Activated CD4-positive, alpha-beta T cell treated with anti-CD3 and anti-CD28 coated beads for 48 hours (primary cell): ENCODE measurements around the gene RTN3.

ENCODE experiments used
- DNase-seq: peaks from one replicate; pipeline ENCODE4 v3.0.0-alpha.2; 2020

The RTN3 gene

DNA sequence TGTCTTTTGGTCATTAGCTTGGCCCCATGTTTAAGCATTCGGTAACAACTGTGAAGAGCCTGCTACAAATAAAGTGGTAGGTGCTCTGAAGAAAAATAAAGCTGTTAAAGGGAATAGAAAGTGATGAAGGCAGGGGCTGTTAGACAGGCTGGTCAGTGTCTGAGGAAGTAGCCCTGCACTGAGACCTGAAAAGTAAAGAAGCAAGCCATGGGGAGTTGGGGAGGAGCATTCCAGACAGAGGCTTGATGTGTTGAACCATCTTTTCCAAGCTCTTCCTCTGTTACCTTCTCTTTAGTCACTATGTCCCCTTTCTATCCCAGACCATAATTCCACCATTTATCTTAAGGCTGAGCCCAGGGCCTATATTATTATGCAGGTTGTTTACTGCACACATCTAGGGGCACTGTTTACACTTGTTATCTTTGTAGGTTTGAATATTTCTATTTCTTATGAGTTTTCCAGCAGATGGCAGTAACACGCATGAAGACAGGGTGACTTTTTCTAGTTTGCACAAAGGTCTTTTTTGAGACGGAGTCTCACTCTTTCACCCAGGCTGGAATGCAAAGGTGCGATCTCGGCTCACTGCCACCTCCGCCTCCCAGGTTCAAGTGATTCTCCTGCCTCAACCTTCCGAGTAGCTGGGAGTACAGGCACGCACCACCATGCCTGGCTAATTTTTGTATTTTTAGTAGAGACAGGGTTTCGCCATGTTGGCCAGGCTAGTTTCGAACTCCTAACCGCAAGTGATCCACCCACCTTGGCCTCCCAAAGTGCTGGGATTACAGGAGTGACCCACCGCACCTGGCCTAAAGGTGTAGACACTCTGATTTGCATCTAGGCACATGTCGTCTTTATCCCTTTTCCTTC is 64.2 kb downstream of the RTN3 start:
- no peak for DNase-seq

- no peak for DNase-seq
Observed at GRCh38 chr11:63747011-63747410, 65.7 kb downstream of the RTN3 start.

GRCh38 chr11:63749624-63750023 is 68.3 kb downstream of the RTN3 start:
- no peak for DNase-seq

DNA sequence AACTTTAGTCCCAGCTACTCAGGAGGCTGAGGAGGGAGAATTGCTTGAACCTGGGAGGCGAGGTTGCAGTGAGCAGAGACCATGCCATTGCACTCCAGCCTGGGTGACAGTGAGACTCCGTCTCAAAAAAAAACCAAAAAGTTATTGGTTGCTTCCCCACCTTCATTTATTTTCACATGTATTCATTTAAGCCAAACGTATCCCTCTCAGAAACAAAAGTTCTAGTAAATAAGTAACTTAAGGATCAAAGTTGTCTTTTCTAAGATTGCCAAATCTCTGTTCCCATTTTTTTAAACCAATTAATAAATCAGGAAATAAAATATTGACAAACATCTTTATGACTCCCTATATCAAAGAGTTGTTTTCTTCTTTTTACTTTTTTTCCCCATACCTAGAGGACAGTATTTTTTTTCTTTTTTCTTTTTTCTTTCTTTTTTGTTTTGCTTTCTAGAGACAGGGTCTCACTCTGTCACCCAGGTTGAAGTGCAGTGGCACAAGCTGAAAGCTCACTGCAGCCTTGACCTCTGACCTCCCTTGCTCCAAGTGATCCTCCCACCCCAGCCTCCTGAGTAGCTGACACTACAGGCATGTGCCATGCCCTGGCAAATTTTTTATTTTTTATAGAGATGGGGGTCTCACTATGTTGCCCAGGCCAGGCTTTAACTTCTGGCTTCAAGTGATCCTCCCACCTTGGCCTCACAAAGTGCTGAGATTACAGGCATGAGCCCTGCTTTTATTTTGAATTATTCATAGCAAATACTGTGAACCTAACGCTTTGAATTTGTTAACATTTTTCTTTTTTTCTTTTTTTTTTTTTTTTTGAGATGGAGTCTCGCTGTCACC is 75.8 kb downstream of the RTN3 start:
- DNase-seq = no peak

GRCh38 chr11:63760487-63761079 is 79.3 kb downstream of the RTN3 start:
- no peak for DNase-seq

DNA sequence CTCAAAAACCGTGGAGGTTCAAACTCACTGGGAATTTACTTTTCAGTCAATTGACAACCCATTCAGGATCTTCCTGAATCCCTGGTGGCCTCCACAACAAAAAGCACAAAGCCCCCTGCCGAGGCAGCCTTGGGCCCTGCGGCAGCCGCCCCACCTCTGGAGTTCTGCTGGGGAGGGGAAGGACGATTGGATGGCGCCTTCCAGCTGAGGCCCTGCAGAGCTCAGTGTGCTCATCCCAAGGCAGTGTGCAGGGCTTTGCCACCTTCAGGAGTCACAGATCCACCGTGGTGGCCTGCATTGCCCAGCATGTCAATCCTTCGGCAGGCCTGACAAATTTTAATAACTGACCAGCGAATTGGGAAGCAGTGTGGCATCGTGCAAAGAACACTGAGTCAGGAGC is 79.9 kb downstream of the RTN3 start:
- no peak for DNase-seq

- DNase-seq = no peak
Observed at GRCh38 chr11:63761931-63762653, 80.8 kb downstream of the RTN3 start.

- DNase-seq = no peak
Observed at GRCh38 chr11:63762654-63763495, 81.6 kb downstream of the RTN3 start.

- no peak for DNase-seq
Observed at GRCh38 chr11:63763496-63764339, 82.4 kb downstream of the RTN3 start.

GRCh38 chr11:63764340-63764678 is 83.0 kb downstream of the RTN3 start:
- no peak for DNase-seq

- DNase-seq = no peak
Observed at GRCh38 chr11:63764679-63765647, 83.7 kb downstream of the RTN3 start.

DNA sequence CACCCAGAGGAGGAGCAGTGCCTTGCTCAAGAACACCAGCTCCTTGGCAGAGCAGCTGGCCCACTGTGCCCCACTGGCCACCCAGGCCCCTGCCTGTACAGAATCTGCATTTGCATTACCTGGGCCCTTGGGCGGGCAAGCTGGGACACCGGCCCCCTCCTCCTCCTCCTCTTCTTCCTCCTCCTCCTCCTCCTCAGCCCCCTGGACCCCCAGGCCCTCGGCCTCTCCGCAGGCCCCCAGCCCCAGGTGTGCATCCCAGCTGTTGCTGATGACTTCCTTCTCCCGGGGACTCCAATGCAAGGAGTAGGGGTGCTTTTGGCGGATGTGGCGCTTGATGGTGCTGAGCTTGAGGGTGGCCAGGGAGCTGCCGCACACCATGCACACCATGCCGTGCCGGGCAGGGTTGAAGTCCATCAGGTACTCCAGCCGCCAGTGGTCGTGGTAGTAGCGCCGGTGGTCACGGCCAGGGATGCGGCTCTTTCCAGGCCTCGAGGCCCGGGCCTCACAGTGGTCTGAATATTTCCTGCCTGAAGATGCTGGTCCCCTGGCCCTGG is 84.5 kb downstream of the RTN3 start:
- no peak for DNase-seq

DNA sequence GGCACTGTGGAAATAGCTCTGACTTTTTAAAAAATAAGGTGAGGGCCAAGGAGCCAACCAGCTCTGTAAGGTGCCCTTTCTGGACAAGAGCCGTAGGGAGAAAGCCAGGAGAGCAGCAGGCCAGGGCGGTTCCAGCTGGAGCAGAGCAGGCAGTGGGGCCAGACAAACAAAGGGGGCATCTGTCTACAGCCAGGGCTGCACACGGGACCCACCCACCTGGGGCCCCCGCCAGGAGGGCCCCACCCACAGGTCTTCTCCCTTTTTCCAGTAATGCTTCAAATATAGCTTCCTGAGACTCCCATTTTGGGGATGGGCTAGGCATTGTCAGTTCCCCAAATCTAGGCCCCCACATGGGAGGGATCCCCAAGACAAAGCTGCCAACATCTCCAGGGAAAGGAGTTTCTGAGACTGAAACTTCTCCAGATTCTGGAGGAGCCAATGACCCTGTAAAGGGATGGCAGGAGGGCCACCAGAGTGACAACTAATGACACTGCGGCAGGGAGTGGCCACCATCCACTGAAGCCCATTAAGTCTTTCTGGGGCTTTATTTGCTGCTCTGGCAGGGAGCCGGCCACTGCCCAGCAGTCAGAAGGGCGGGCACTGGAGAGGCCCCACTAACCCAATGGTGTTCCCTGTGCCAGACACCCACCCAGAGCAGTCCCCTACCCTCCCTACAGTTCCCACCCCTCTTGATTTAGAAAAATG is 85.4 kb downstream of the RTN3 start:
- DNase-seq = no peak

DNA sequence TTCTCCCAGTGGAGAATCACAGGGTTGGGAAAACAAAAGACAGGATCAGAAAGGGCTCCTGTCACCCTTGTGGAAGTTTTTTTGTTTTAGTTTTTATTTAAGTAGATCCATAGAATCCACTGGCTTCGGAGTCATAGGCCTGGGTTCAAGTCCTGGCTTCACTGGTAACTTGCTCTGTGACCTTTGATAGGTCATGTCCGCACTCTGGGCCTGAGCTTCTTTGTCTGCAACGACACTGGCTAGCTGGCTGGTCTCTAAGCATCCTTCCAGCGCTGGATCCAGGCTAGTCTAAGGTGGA is 85.9 kb downstream of the RTN3 start:
- no peak for DNase-seq

DNA sequence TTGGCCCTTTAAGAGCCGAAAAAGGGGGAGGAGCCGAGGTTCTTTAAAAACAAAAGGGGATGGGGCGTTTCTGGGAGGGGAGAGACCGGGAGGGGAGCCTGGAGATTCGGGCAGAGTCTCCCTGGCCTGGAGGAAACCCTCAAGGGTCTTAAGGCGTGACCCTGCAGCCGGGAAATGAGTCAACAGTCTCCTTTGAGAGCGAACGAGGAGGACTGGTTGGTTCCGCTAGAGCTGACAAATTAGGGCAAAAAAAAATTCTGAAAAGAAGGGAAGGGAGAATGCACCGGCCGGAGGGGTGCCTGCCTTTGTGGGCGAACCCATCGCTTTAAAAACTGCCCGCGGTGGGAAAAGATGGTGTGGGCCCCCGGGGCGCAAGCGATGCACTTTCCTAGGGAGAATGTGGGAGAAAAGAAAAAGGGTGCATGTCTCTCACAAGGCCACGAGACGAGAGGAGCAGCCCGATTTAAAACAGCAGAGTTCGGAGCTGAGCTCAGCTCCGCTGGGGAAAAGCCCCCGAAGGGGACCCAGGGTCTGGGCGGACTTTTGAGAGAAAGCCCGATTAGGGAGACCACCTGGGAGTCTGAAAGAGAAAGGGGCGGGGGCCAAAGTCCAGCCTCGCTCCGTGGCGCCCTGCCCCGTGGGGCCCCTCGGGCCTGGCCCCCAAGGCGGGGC is 86.4 kb downstream of the RTN3 start:
- DNase-seq = peak; percentile 56

DNA sequence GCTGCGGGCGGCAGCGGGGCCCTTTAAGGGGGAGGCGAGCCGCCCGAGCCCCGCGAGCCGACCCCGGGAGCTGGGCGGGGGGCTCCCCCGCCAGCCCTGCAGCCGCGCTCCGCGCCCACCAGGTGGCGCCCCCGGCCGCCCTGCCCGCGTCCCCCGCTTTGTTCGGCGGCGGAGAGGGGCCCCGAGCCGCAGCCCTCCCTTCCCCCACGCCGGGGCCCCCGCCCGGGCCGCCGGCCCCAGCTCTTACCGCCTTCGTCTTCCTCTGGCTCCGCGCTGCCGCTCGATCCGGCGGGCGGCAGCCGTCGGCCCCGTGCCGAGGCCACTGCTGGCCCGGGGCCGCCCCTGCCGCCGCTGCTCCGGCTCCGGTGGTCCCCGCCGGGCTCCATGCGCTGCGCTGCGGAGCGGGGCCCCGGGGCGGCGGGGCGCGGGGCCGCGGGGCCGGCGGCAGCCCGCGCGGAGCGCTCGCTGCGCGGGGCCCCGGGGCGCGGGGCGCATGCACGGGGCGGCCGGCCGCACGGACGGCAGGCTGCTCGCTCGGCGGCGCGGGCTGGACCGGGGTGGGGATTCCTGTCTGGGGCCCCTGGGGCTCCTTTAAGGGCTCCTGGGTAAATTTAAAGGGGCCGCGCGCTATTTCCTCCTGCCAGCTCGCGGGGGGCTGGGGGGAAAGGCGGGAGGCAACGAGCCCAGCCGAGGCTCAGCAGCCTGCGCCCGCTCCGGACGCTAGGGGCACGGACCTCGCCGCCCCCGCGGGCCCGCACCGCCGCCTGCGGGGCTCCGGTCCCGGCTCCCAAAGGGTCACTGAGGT is 87.1 kb downstream of the RTN3 start, which contains the start of gene ZFTA:
Gene ZFTA, minus strand, starts transcription at position 539 of the 805 bp plus-strand sequence. Its CDS starts 153 bp downstream, at position 386.
- DNase-seq = peak; percentile 60

DNA sequence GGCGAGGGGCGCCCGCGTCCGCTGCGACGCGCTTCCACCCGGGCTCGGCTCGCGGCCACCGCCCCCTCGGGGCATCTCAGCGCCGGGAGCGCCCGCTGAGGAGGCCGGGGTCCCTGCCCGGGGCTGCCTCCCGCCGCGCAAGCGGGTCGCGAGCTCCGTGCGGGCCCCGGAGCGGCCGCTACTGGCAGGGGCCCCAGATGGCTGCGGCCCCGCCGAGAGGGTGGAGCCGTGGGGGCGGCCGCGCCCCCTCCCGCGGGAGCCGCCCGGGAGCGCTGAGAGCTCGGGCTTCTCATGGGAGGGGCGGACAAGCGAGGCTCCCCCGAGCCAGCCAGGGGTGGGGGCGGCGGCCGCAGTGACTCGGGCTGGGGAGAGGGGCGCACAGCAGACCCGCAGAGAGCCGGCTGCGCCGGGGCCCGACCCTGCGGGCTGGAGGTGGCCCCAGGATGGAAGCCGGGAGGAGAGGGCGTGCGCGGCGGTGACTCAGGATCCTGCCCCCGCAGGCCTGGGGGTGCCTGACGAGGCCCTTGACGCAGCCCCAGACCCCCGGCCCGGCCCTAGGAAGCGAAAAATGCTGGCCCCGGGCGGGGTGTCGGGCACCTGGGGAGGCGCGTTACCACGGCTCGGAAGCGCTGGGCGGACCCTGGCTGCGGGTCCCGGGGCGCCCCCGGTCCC is 87.9 kb downstream of the RTN3 start:
- DNase-seq = peak; percentile 28
